Prostate gland (tissue), 2 donors: ENCODE measurements around the gene CERCAM. TPM values are rescaled to one million over a fixed set of nuclear protein-coding genes. Genes with fewer than 3 reads are reported as not detected.

Experiments used
- DNase-seq: peaks from one replicate; pipeline ENCODE4 v3.0.0-alpha.2; 2019; ENCODE audit warnings: low spot score
- H3K27ac ChIP-seq, 2 donors: fragments of 200-600 bp; sonication (generic); 2 replicates each; pipeline ENCODE4 v1.5.1; 2017 to 2019
- H3K27me3 ChIP-seq: fragments of 200-600 bp; sonication (generic); replicated peaks from 2 replicates; pipeline ENCODE4 v1.5.1; 2019; ENCODE audit not compliant: insufficient read depth
- H3K36me3 ChIP-seq, 2 donors: fragments of 200-600 bp; sonication (generic); 1 replicate in 1 of 2; 2 replicates in 1 of 2; pipeline versions ENCODE4 v1.5.1 to v1.8.1; 2017 to 2019
- H3K4me1 ChIP-seq: fragments of 200-600 bp; sonication (generic); replicated peaks from 2 replicates; pipeline ENCODE4 v1.5.1; 2019
- H3K4me3 ChIP-seq, 2 donors: fragments of 200-600 bp; sonication (generic); 2 replicates each; pipeline ENCODE4 v1.5.1; 2017 to 2019
- H3K9me3 ChIP-seq: fragments of 200-600 bp; sonication (generic); 2 replicates; pipeline ENCODE4 v1.5.1; 2017
- POLR2A ChIP-seq: fragments of 450-650 bp; IDR thresholded peaks from one replicate; pipeline ENCODE4 v1.6.1; 2016; ENCODE audit warnings: antibody characterized with exemption, mild to moderate bottlenecking
- POLR2AphosphoS5 ChIP-seq: sonication (generic); formaldehyde crosslinking; IDR thresholded peaks from one replicate; pipeline ENCODE4 v1.6.1; 2017; ENCODE audit warnings: antibody characterized with exemption
- WGBS: methylation state at CpG from one replicate; pipeline ENCODE4 v1.1.5; 2018; 5-methylcytosine and 5-hydroxymethylcytosine counted together
- intact Hi-C: fragments of 100-400 bp; cut with DNase I; formaldehyde crosslinking; loops from one replicate; pipeline ENCODE4 v1.14.2; 2022
- total RNA-seq, 2 donors: library from RNA; depleted of rRNA; stranded (reverse); fragments of >200 nt; gene quantifications; one replicate each; pipeline ENCODE4 v1.1.0, GENCODE V29; 2016
- TF ChIP-seq, protein P1 (sequence below), 4 experiments: fragments of 200-600 bp in 2 of 4; fragments of 450-650 bp in 2 of 4; sonication (generic) in 2 of 4; IDR thresholded peaks; 1 replicate in 3 of 4; 2 replicates in 1 of 4; pipeline ENCODE4 v1.5.1; 2016 to 2019; ENCODE audit warnings: antibody characterized with exemption in 4 of 4, mild to moderate bottlenecking in 2 of 4, moderate library complexity in 2 of 4

Gene CERCAM
- total RNA-seq, 2 donors from 2014 or later = 25.3 to 30.5 TPM

DNA sequence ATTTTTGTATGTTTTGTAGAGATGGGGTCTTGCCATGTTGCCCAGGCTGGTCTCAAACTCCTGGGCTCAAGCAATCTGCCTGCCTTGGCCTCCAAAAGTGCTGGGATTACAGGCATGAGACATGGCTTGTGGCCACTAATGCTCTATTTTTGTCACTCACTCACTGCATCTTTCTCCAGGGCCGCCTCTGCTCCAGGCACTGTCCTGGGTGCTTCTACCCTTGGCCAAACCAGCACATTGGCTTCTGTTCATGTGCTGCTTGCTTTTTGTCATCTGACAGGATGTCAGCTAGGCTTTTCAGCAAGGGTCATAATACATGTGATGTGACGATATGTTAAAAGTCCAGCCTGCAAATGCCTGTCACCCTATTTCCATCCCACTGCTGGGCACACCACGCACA lies 38.4 kb downstream of the CERCAM start:
- TF ChIP-seq POLR2A (no peak), POLR2AphosphoS5 (no peak)
- TF ChIP-seq, protein P1, sequence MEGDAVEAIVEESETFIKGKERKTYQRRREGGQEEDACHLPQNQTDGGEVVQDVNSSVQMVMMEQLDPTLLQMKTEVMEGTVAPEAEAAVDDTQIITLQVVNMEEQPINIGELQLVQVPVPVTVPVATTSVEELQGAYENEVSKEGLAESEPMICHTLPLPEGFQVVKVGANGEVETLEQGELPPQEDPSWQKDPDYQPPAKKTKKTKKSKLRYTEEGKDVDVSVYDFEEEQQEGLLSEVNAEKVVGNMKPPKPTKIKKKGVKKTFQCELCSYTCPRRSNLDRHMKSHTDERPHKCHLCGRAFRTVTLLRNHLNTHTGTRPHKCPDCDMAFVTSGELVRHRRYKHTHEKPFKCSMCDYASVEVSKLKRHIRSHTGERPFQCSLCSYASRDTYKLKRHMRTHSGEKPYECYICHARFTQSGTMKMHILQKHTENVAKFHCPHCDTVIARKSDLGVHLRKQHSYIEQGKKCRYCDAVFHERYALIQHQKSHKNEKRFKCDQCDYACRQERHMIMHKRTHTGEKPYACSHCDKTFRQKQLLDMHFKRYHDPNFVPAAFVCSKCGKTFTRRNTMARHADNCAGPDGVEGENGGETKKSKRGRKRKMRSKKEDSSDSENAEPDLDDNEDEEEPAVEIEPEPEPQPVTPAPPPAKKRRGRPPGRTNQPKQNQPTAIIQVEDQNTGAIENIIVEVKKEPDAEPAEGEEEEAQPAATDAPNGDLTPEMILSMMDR (IDR thresholded peaks at IDR 0.05) = no peak
- no peak overlapping the region for H3K27ac ChIP-seq
- H3K36me3 ChIP-seq = peaks cover 0 to 4% of the 10 kb centered on the region in 2 donors
- intact Hi-C loops = no loop called here
- no peaks in the 10 kb centered on the region for H3K9me3 ChIP-seq
- peaks cover 8% of the 10 kb centered on the region for H3K4me1 ChIP-seq
- H3K4me3 ChIP-seq = no peak overlapping the region
- no peak for DNase-seq
- no peaks in the 10 kb centered on the region for H3K27me3 ChIP-seq
- 96% methylated on average over 3 of the region's 3 CpGs for WGBS

DNA sequence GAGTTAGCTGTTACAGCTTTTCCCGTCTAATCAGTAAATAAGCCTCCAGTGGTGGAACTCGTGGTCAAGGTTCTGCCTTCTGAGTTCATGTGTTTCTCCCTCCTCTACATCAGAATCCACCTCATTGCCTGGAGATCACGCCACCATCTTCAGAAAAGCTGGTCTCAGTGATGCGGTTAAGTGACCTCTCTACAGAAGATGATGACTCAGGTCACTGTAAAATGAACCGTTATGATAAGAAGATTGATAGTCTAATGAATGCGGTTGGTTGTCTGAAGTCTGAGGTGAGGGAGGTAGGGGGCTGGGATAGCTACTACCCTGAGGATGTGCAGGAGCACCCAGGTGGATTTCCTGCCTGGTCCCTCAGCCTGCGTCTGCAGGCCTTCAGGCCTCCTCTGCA lies 48.4 kb downstream of the CERCAM start:
- H3K36me3 ChIP-seq = no peaks in the 10 kb centered on the region
- H3K27ac ChIP-seq = no peak overlapping the region
- TF ChIP-seq POLR2AphosphoS5 (no peak), POLR2A (no peak)
- TF ChIP-seq, protein P1 (IDR thresholded peaks at IDR 0.05) = no peak
- WGBS = 86% methylated on average over 7 of the region's 7 CpGs
- intact Hi-C loops = no loop called here
- no peaks in the 10 kb centered on the region for H3K27me3 ChIP-seq
- no peaks in the 10 kb centered on the region for H3K9me3 ChIP-seq
- H3K4me1 ChIP-seq = no peaks in the 10 kb centered on the region
- no peak for DNase-seq
- no peak overlapping the region for H3K4me3 ChIP-seq

DNA sequence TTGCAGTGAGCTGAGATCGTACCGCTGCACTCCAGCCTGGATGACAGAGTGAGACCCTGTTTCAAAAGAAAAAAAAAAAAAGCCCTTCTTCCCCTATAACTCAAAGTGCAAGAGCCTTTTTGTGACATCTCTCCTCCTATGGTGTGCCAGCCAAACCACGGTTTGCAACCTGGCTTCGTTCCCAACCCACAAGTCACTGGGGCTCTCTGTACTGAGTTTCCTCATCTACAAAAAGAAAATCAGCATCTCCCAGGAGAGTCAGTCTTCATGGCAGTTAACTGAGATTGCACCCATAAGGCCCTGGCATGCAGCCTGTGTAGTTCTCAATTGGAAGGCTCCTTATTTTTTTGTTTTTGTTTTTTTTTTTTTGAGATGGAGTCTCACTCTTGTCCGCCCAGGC lies 49.9 kb downstream of the CERCAM start:
- H3K27ac ChIP-seq = no peak overlapping the region
- 60% methylated on average over 5 of the region's 5 CpGs for WGBS
- no peaks in the 10 kb centered on the region for H3K9me3 ChIP-seq
- intact Hi-C loops = no loop called here
- no peak for DNase-seq
- TF ChIP-seq POLR2AphosphoS5 = no peak
- TF ChIP-seq, protein P1 (IDR thresholded peaks at IDR 0.05) = no peak
- TF ChIP-seq POLR2A = no peak
- no peak overlapping the region for H3K4me3 ChIP-seq
- H3K36me3 ChIP-seq = no peaks in the 10 kb centered on the region
- no peaks in the 10 kb centered on the region for H3K4me1 ChIP-seq
- H3K27me3 ChIP-seq = no peaks in the 10 kb centered on the region

GRCh38 chr9:128473104-128473503 lies 52.4 kb downstream of the CERCAM start:
- H3K4me3 ChIP-seq = no peak overlapping the region
- no peaks in the 10 kb centered on the region for H3K27me3 ChIP-seq
- TF ChIP-seq, protein P1 (IDR thresholded peaks at IDR 0.05) = no peak
- TF ChIP-seq POLR2AphosphoS5 = no peak
- no peak for TF ChIP-seq POLR2A
- 97% methylated on average over 5 of the region's 5 CpGs for WGBS
- H3K9me3 ChIP-seq = no peaks in the 10 kb centered on the region
- H3K4me1 ChIP-seq = no peaks in the 10 kb centered on the region
- H3K27ac ChIP-seq = no peak overlapping the region
- intact Hi-C loops = no loop called here
- no peak for DNase-seq
- no peaks in the 10 kb centered on the region for H3K36me3 ChIP-seq

DNA sequence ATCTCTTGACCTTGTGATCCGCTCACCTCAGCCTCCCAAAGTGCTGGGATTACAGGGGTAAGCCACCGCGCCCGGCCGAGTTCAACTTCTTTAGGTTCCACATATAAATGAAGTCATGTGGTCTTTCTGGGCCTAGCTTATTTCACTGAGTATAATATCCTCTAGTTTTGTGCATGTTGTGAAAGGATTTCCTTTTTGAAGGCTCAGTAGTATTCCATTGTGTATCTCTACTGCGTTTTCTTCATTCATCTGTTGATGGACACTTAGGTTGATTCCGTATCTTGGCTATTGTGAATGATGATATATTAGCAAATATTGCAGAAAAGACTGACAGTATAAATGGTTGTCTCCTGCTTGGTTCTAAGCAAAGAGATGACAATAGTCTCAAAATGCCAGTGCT lies 55.2 kb downstream of the CERCAM start:
- 99% methylated on average over 7 of the region's 7 CpGs for WGBS
- H3K36me3 ChIP-seq = no peaks in the 10 kb centered on the region

More for the DNA sequence above, 55.2 kb downstream of the CERCAM start:
- H3K9me3 ChIP-seq = no peaks in the 10 kb centered on the region
- TF ChIP-seq, protein P1 (IDR thresholded peaks at IDR 0.05) = no peak
- TF ChIP-seq POLR2A = no peak
- no peak for TF ChIP-seq POLR2AphosphoS5
- no peak for DNase-seq
- H3K27me3 ChIP-seq = no peaks in the 10 kb centered on the region
- no peaks in the 10 kb centered on the region for H3K4me1 ChIP-seq
- H3K4me3 ChIP-seq = no peak overlapping the region
- intact Hi-C loops = no loop called here
- H3K27ac ChIP-seq = no peak overlapping the region
